ENCODE data around the gene SLC25A47. TPM values are rescaled to one million over a fixed set of nuclear protein-coding genes. Genes with fewer than 3 reads are reported as not detected.

SLC25A47 gene
- total RNA-seq, 4 donors from 2014 or later = not detected

- TF ChIP-seq CTCF (IDR thresholded peaks at IDR 0.05; ENCODE audit: low read depth) = no peak
Measured at GRCh38 chr14:100369019-100369418, 45.9 kb downstream of the SLC25A47 start.

GRCh38 chr14:100370003-100370402 lies 46.9 kb downstream of the SLC25A47 start:
- no peak for TF ChIP-seq CTCF (IDR thresholded peaks at IDR 0.05; ENCODE audit: low read depth)

- TF ChIP-seq CTCF (IDR thresholded peaks at IDR 0.05; ENCODE audit: low read depth) = no peak
Measured at GRCh38 chr14:100371773-100372172, 48.6 kb downstream of the SLC25A47 start.

- TF ChIP-seq CTCF (IDR thresholded peaks at IDR 0.05; ENCODE audit: low read depth) = no peak
Measured at GRCh38 chr14:100372357-100373048, 49.4 kb downstream of the SLC25A47 start.

GRCh38 chr14:100374270-100374669 lies 51.1 kb downstream of the SLC25A47 start:
- TF ChIP-seq CTCF (IDR thresholded peaks at IDR 0.05; ENCODE audit: low read depth) = no peak

- TF ChIP-seq CTCF (IDR thresholded peaks at IDR 0.05; ENCODE audit: low read depth) = no peak
Measured at GRCh38 chr14:100374876-100375265, 51.7 kb downstream of the SLC25A47 start.

GRCh38 chr14:100375266-100375962 lies 52.3 kb downstream of the SLC25A47 start:
- no peak for TF ChIP-seq CTCF (IDR thresholded peaks at IDR 0.05; ENCODE audit: low read depth)
